ENCODE data around the gene C1orf52.

C1orf52 gene

DNA sequence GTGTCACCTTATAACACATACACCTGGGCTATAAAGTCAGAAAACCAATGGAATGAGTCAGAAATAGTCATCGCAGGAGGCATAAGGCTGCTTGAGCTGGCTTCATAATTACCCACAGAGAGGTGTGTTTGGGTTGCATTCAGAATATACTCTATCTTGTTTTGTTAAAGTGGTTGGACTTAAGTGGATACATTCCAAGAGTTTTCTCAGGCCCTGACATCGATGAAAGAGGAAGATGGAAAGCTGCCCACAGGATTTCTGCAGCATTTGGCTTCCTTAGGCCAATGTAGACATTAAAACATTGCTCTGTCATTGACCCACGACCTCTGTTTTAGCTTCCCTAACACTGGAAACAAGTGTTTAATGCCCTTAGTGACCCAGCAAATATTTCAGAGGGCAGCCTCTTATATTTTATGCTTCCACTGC, 35.6 kb upstream of the C1orf52 start:
- Histone ChIP-seq H3K4me3 (ENCODE audit: low read length in 2 of 2) (no peak overlapping the region), H3K36me3 (ENCODE audit: control insufficient read depth in 2 of 2, insufficient read depth in 2 of 2, low read length in 2 of 2) (no peaks in the 10 kb centered on the region), H3K4me1 (ENCODE audit: control insufficient read depth, insufficient read depth, low read length) (peaks cover 13% of the 10 kb centered on the region), H3K9me3 (ENCODE audit: control insufficient read depth in 2 of 2, low read length in 2 of 2) (no peaks in the 10 kb centered on the region), H3K9ac (ENCODE audit: low read length in 2 of 2) (no peak overlapping the region), H3K27ac (ENCODE audit: low read length) (no peak overlapping the region), H3K27me3 (ENCODE audit: control insufficient read depth in 1 of 2, insufficient read depth in 2 of 2, low read length in 2 of 2) (no peaks in the 10 kb centered on the region)

DNA sequence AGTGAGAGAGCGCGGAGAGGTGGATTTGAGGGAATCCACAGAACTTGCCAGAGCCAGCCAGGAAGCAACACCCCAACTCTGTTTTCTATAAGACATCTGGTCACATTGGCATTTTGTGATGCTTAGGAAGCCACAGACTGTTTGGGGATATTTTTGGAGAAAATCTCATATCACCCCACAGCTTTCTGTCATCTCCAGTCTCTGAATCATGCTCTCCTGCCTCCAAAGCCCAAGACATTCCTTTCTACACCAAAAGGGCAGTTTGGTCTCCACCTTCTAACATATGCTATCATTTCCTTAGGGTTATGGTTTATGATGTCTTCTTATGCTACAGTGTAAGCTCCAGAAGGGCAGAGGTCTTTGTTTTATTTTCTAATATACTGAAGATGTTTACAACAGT, 31.4 kb upstream of the C1orf52 start:
- H3K36me3 ChIP-seq (ENCODE audit: control insufficient read depth in 2 of 2, insufficient read depth in 2 of 2, low read length in 2 of 2): no peaks in the 10 kb centered on the region
- H3K4me3 ChIP-seq (ENCODE audit: low read length in 2 of 2): no peak overlapping the region
- no peaks in the 10 kb centered on the region for H3K27me3 ChIP-seq (ENCODE audit: control insufficient read depth in 1 of 2, insufficient read depth in 2 of 2, low read length in 2 of 2)
- H3K9me3 ChIP-seq (ENCODE audit: control insufficient read depth in 2 of 2, low read length in 2 of 2): no peaks in the 10 kb centered on the region
- H3K27ac ChIP-seq (ENCODE audit: low read length): no peak overlapping the region
- no peaks in the 10 kb centered on the region for H3K4me1 ChIP-seq (ENCODE audit: control insufficient read depth, insufficient read depth, low read length)
- H3K9ac ChIP-seq (ENCODE audit: low read length in 2 of 2): no peak overlapping the region

DNA sequence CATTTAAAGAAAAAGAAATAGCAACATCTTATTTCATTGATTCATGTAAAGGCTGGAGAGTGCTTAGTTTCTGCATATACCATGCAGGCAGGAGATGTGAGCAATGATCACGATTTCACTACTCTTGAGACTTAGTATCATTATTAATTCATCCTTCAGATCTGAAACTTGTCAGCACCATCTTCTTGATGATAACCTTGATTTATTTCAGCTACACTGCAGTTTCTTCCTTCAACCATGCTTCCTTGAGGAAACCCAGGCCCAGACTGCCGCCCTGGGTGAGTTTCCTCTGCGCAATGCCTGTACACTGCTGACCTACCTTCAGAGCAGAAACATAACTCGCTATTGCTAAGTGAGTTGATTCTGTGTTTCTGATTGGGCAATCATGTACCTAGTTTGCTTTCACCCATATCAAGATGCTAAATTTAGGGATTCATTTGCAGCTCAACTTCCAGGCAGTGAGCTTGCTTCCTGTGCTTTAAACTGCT, 30.4 kb upstream of the C1orf52 start:
- Histone ChIP-seq H3K27me3 (ENCODE audit: control insufficient read depth in 1 of 2, insufficient read depth in 2 of 2, low read length in 2 of 2) (no peaks in the 10 kb centered on the region), H3K9ac (ENCODE audit: low read length in 2 of 2) (no peak overlapping the region), H3K9me3 (ENCODE audit: control insufficient read depth in 2 of 2, low read length in 2 of 2) (no peaks in the 10 kb centered on the region), H3K4me1 (ENCODE audit: control insufficient read depth, insufficient read depth, low read length) (no peaks in the 10 kb centered on the region), H3K36me3 (ENCODE audit: control insufficient read depth in 2 of 2, insufficient read depth in 2 of 2, low read length in 2 of 2) (no peaks in the 10 kb centered on the region), H3K27ac (ENCODE audit: low read length) (no peak overlapping the region), H3K4me3 (ENCODE audit: low read length in 2 of 2) (no peak overlapping the region)

DNA sequence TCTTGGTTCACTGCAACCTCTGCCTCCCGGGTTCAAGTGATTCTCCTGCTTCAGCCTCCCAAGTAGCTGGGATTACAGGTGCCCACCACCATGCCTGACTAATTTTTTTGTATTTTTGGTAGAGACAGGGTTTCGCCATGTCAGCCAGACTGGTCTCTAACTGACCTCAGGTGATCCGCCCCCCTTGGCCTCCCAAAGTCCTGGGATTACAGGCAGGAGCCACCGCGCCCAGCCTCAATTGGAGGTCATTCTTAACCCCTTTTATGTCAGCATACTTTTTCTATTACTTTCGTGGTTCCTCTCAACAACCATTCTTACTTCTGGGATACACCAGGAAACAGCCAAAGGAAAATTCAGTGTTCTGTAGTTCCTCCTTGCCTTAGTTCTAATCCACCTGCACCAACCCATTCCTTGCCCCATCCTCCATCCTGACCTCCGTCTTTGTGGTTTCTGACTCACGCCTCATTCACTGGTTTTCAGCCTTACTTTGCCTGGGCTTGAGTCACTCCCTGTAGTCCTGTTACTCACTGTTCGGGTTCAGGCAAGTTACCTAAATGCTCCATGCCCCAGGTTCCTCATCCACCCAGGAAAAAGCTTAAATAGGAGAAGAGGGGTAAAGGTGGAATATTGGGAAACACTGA, 29.9 kb upstream of the C1orf52 start:
- no peak overlapping the region for H3K27ac ChIP-seq (ENCODE audit: low read length)
- no peaks in the 10 kb centered on the region for H3K36me3 ChIP-seq (ENCODE audit: control insufficient read depth in 2 of 2, insufficient read depth in 2 of 2, low read length in 2 of 2)
- H3K4me3 ChIP-seq (ENCODE audit: low read length in 2 of 2): no peak overlapping the region
- no peak overlapping the region for H3K9ac ChIP-seq (ENCODE audit: low read length in 2 of 2)
- no peaks in the 10 kb centered on the region for H3K27me3 ChIP-seq (ENCODE audit: control insufficient read depth in 1 of 2, insufficient read depth in 2 of 2, low read length in 2 of 2)
- no peaks in the 10 kb centered on the region for H3K4me1 ChIP-seq (ENCODE audit: control insufficient read depth, insufficient read depth, low read length)
- no peaks in the 10 kb centered on the region for H3K9me3 ChIP-seq (ENCODE audit: control insufficient read depth in 2 of 2, low read length in 2 of 2)

DNA sequence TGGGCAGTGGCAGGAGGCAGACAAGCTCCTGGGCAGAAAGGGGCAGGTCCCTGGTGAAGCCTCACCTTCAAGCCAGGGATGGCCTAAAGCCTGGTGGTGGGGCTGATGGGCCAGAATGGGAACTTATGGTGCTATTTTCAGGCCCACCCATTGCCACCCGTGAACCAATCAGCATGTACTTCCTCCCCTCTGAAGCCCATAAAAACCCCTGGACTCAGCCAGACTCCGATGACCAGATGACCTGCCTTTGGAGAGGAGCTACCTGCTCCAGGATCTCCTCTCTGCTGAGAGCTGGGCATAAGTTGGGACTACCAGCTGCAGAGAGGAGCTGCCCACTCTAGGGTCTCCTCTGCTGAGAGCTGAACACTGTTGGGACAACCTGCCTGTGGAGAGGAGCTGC, 24.7 kb upstream of the C1orf52 start:
- H3K4me3 ChIP-seq (ENCODE audit: low read length in 2 of 2): no peak overlapping the region
- no peaks in the 10 kb centered on the region for H3K36me3 ChIP-seq (ENCODE audit: control insufficient read depth in 2 of 2, insufficient read depth in 2 of 2, low read length in 2 of 2)
- H3K9ac ChIP-seq (ENCODE audit: low read length in 2 of 2): no peak overlapping the region
- H3K27me3 ChIP-seq (ENCODE audit: control insufficient read depth in 1 of 2, insufficient read depth in 2 of 2, low read length in 2 of 2): no peaks in the 10 kb centered on the region
- H3K9me3 ChIP-seq (ENCODE audit: control insufficient read depth in 2 of 2, low read length in 2 of 2): no peaks in the 10 kb centered on the region
- peaks cover 3% of the 10 kb centered on the region for H3K4me1 ChIP-seq (ENCODE audit: control insufficient read depth, insufficient read depth, low read length)
- no peak overlapping the region for H3K27ac ChIP-seq (ENCODE audit: low read length)

DNA sequence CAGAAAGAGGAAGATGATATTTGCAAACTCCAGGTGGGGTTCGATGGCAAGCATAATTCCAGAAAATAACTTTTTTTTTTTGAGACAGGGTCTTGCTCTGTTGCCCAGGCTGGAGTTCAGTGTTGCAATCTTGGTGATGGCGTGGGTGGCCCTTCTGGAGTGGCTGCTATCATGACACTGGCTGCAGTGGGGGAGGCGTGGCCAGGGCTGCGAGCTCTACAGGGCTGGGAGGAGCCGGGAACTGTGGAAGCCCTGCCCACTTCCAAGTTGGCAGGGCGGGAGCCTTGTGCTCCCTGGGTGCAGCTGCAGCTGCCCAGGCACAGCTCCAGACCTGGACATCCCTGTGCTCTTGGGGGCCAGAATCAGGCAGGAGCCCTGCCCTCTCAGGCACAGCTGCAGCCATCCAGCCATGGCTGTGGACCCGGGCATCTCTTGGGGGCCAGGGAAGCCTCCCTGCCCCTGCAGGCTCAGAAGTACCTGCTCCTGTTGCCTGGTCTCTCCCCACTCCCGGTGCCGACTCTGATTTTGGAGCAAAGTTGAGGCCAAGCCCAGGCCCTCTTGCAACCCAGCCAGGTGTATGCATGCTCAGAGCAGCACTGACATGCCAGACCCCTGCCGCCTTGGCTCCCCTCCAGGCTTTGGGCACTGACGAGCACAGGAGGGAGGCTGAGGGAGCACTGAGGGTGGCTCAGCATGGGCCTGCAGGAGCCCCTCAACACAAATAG, 24.2 kb upstream of the C1orf52 start:
- Histone ChIP-seq H3K27me3 (ENCODE audit: control insufficient read depth in 1 of 2, insufficient read depth in 2 of 2, low read length in 2 of 2) (no peaks in the 10 kb centered on the region), H3K9ac (ENCODE audit: low read length in 2 of 2) (no peak overlapping the region), H3K4me1 (ENCODE audit: control insufficient read depth, insufficient read depth, low read length) (peaks cover 5% of the 10 kb centered on the region), H3K27ac (ENCODE audit: low read length) (no peak overlapping the region), H3K9me3 (ENCODE audit: control insufficient read depth in 2 of 2, low read length in 2 of 2) (no peaks in the 10 kb centered on the region), H3K4me3 (ENCODE audit: low read length in 2 of 2) (no peak overlapping the region), H3K36me3 (ENCODE audit: control insufficient read depth in 2 of 2, insufficient read depth in 2 of 2, low read length in 2 of 2) (no peaks in the 10 kb centered on the region)

DNA sequence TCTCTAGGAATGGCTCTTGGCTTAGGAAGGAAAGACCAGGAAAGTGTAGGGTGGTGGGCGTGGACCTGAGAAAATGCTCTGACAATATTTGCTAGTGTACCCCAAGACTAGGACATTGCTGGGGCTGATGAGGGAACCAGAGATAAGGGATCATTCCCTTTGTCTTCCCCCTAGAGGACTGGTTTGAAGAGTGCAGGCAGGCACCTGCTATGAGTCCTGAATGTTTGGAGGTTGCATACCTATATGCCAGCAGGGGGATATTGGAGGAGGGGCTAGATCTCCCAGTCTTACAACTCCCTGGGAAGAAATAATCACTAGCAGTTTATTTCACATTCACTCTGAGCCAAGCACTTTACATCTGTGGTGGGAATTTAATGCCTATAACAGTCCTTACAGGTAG, 23.0 kb upstream of the C1orf52 start:
- H3K4me1 ChIP-seq (ENCODE audit: control insufficient read depth, insufficient read depth, low read length): peaks cover 5% of the 10 kb centered on the region
- H3K4me3 ChIP-seq (ENCODE audit: low read length in 2 of 2): no peak overlapping the region
- no peaks in the 10 kb centered on the region for H3K9me3 ChIP-seq (ENCODE audit: control insufficient read depth in 2 of 2, low read length in 2 of 2)
- H3K36me3 ChIP-seq (ENCODE audit: control insufficient read depth in 2 of 2, insufficient read depth in 2 of 2, low read length in 2 of 2): no peaks in the 10 kb centered on the region
- no peaks in the 10 kb centered on the region for H3K27me3 ChIP-seq (ENCODE audit: control insufficient read depth in 1 of 2, insufficient read depth in 2 of 2, low read length in 2 of 2)
- H3K9ac ChIP-seq (ENCODE audit: low read length in 2 of 2): no peak overlapping the region
- H3K27ac ChIP-seq (ENCODE audit: low read length): no peak overlapping the region

DNA sequence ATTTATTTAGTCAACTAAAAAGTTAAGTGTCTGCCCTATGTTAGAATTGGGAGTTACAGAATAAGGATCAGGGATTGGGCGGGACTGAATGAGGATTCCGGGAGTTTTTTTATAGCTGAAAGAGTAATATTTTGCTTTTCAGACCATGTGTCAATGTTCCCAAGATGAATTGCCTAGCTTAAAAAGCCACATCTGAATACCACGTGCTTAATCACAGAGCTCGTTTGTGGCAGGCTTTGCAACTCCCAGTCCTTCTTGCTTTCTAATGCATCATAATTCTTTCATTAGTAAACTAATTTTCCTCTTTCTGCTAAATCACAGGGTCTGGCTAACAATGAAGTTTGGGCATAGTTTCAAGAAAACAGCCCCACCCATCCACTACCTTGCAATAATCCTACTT, 21.2 kb upstream of the C1orf52 start:
- Histone ChIP-seq H3K9me3 (ENCODE audit: control insufficient read depth in 2 of 2, low read length in 2 of 2) (no peaks in the 10 kb centered on the region), H3K36me3 (ENCODE audit: control insufficient read depth in 2 of 2, insufficient read depth in 2 of 2, low read length in 2 of 2) (no peaks in the 10 kb centered on the region), H3K27ac (ENCODE audit: low read length) (no peak overlapping the region), H3K4me1 (ENCODE audit: control insufficient read depth, insufficient read depth, low read length) (peaks cover 5% of the 10 kb centered on the region), H3K4me3 (ENCODE audit: low read length in 2 of 2) (no peak overlapping the region), H3K27me3 (ENCODE audit: control insufficient read depth in 1 of 2, insufficient read depth in 2 of 2, low read length in 2 of 2) (no peaks in the 10 kb centered on the region), H3K9ac (ENCODE audit: low read length in 2 of 2) (no peak overlapping the region)

DNA sequence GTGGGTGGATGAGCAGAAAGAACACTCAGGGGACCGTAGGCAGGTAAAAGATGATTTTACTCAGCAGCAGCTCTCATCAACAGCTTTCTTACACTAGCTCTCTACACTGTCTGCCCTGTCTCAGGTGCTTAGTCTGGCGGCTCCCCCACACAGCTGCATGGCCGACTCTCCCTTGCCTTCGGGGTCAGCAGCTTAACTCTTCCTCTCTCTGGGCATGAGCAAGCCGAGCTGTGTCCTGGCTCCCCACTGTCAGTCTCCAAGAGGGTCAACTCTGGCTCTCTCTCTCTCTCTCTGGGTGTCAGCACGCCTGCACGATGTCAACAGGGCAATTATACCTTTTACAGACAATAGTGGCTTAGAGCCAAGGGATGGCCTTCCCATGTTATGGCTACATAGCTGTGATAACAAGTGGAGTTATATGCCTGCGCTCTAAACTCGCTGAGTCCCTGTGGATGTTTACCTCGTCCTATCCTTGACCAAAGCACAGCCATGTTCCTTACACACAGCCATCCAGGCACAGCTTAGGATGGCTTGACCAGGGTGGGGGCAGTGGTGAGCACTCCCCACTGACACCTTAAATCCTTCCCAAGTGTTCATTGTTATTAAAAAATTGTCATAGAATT, 20.1 kb upstream of the C1orf52 start:
- H3K27me3 ChIP-seq (ENCODE audit: control insufficient read depth in 1 of 2, insufficient read depth in 2 of 2, low read length in 2 of 2): no peaks in the 10 kb centered on the region
- no peak overlapping the region for H3K9ac ChIP-seq (ENCODE audit: low read length in 2 of 2)
- no peaks in the 10 kb centered on the region for H3K36me3 ChIP-seq (ENCODE audit: control insufficient read depth in 2 of 2, insufficient read depth in 2 of 2, low read length in 2 of 2)
- H3K4me3 ChIP-seq (ENCODE audit: low read length in 2 of 2): no peak overlapping the region
- no peaks in the 10 kb centered on the region for H3K9me3 ChIP-seq (ENCODE audit: control insufficient read depth in 2 of 2, low read length in 2 of 2)
- peaks cover 16% of the 10 kb centered on the region for H3K4me1 ChIP-seq (ENCODE audit: control insufficient read depth, insufficient read depth, low read length)
- H3K27ac ChIP-seq (ENCODE audit: low read length): peak overlapping the region; percentile 41

DNA sequence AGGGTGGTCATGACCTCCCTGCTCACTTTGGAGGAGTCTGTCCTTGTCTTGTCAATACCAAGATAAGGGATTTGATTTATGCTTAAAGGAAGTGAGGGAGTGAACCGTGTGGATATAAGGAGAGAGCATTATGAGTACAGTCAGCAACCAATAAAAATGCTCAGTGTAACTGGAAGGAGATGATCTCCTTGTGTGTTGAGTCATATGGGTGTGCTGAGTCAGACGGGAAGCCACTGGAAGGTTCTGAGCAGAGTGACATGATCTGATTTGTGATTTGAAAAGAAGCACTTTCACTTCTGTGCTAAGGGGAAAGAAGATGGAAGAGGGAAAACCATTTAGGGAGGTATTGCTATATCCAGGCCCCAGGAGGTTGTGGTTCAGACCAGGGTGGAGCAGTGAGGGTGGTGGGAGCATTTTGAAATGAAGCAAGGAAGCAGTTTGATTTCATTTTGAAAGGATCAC, 19.4 kb upstream of the C1orf52 start:
- Histone ChIP-seq H3K27ac (ENCODE audit: low read length) (peak overlapping the region; percentile 41), H3K36me3 (ENCODE audit: control insufficient read depth in 2 of 2, insufficient read depth in 2 of 2, low read length in 2 of 2) (no peaks in the 10 kb centered on the region), H3K9ac (ENCODE audit: low read length in 2 of 2) (no peak overlapping the region), H3K4me3 (ENCODE audit: low read length in 2 of 2) (no peak overlapping the region), H3K9me3 (ENCODE audit: control insufficient read depth in 2 of 2, low read length in 2 of 2) (no peaks in the 10 kb centered on the region), H3K27me3 (ENCODE audit: control insufficient read depth in 1 of 2, insufficient read depth in 2 of 2, low read length in 2 of 2) (no peaks in the 10 kb centered on the region), H3K4me1 (ENCODE audit: control insufficient read depth, insufficient read depth, low read length) (peaks cover 16% of the 10 kb centered on the region)

DNA sequence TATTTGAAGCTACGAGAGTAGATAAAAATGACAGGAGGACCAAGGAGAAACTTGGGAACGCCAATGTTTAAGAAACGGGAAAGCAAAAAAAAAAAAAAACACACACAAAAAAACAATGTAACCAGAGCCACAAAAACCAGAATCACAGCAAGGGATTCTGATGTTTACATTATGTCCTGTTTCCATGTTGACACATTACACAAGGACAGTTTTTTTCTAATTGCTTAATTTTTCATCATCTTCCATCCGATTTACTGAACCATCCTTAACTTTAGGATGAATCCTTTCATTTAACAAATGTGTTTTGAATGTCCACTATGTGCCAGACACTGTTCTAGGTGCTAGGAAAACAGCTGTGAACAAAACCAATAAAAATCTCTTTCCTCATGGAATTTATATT, 18.3 kb upstream of the C1orf52 start:
- no peaks in the 10 kb centered on the region for H3K36me3 ChIP-seq (ENCODE audit: control insufficient read depth in 2 of 2, insufficient read depth in 2 of 2, low read length in 2 of 2)
- no peak overlapping the region for H3K27ac ChIP-seq (ENCODE audit: low read length)
- no peaks in the 10 kb centered on the region for H3K9me3 ChIP-seq (ENCODE audit: control insufficient read depth in 2 of 2, low read length in 2 of 2)
- no peak overlapping the region for H3K9ac ChIP-seq (ENCODE audit: low read length in 2 of 2)
- no peaks in the 10 kb centered on the region for H3K27me3 ChIP-seq (ENCODE audit: control insufficient read depth in 1 of 2, insufficient read depth in 2 of 2, low read length in 2 of 2)
- H3K4me1 ChIP-seq (ENCODE audit: control insufficient read depth, insufficient read depth, low read length): peaks cover 16% of the 10 kb centered on the region
- H3K4me3 ChIP-seq (ENCODE audit: low read length in 2 of 2): no peak overlapping the region

All from stomach smooth muscle (tissue), 2 donors.